H9 (cell line): ENCODE results near the gene MAP1S. TPM values are rescaled to one million over a fixed set of nuclear protein-coding genes. Genes with fewer than 3 reads are reported as not detected.
"Not testable (repeated sequence)": the region's sequence is repeated elsewhere in the genome, so short reads cannot be mapped to it uniquely, and the experiment has no call there.

ENCODE experiments used
- DNase-seq: peaks from one replicate; pipeline ENCODE4 v3.0.0-alpha.2; 2017
- H2AFZ ChIP-seq: one replicate; pipeline ENCODE4 v1.6.1; 2013; ENCODE audit warnings: mild to moderate bottlenecking, low read length, control low read depth, moderate library complexity
- H2AK5ac ChIP-seq: 2 replicates; pipeline ENCODE4 v1.6.1; 2013; ENCODE audit warnings: low read length, control low read depth, mixed read lengths; ENCODE audit not compliant: insufficient read length
- H2BK120ac ChIP-seq: one replicate; pipeline ENCODE4 v1.6.1; 2013; ENCODE audit warnings: low read depth, mild to moderate bottlenecking, low read length, control low read depth, inconsistent platforms; ENCODE audit not compliant: poor library complexity, severe bottlenecking
- H2BK12ac ChIP-seq: 2 replicates; pipeline ENCODE4 v1.6.1; 2013; ENCODE audit warnings: low read length, control low read depth, mixed read lengths, low read depth; ENCODE audit not compliant: insufficient read length
- H2BK15ac ChIP-seq: 2 replicates; pipeline ENCODE4 v1.6.1; 2013; ENCODE audit warnings: low read depth, low read length, control low read depth
- H2BK20ac ChIP-seq: one replicate; pipeline ENCODE4 v1.6.1; 2013; ENCODE audit warnings: low read depth, mild to moderate bottlenecking, low read length, control low read depth, inconsistent platforms; ENCODE audit not compliant: poor library complexity, severe bottlenecking
- H2BK5ac ChIP-seq: 2 replicates; pipeline ENCODE4 v1.6.1; 2013; ENCODE audit warnings: low read length, control low read depth, mixed read lengths; ENCODE audit not compliant: insufficient read length
- H3K14ac ChIP-seq: 2 replicates; pipeline ENCODE4 v1.6.1; 2013; ENCODE audit warnings: low read length, control low read depth; ENCODE audit not compliant: insufficient read depth
- H3K18ac ChIP-seq: 2 replicates; pipeline ENCODE4 v1.6.1; 2013; ENCODE audit warnings: low read depth, mild to moderate bottlenecking, mixed read lengths, low read length, control low read depth; ENCODE audit not compliant: insufficient read length
- H3K23ac ChIP-seq: 2 replicates; pipeline ENCODE4 v1.6.1; 2013; ENCODE audit warnings: low read length, control low read depth, mixed read lengths, low read depth; ENCODE audit not compliant: insufficient read length
- H3K23me2 ChIP-seq: 2 replicates; pipeline ENCODE4 v1.6.1; 2013; ENCODE audit warnings: low read depth, mild to moderate bottlenecking, mixed read lengths, low read length, control low read depth; ENCODE audit not compliant: insufficient read length, poor library complexity, severe bottlenecking
- H3K27ac ChIP-seq: 2 replicates; pipeline ENCODE4 v1.5.1; 2013; ENCODE audit warnings: low read length, control low read depth, mixed read lengths, low read depth; ENCODE audit not compliant: insufficient read length
- H3K27me3 ChIP-seq: 2 replicates; pipeline ENCODE4 v1.6.1; 2013; ENCODE audit warnings: low read length, control low read depth, inconsistent platforms; ENCODE audit not compliant: insufficient read depth
- H3K4ac ChIP-seq: 2 replicates; pipeline ENCODE4 v1.6.1; 2013; ENCODE audit warnings: low read depth, mild to moderate bottlenecking, control low read depth, inconsistent platforms, low read length, moderate library complexity
- H3K4me1 ChIP-seq: 2 replicates; pipeline ENCODE4 v1.6.1; 2013; ENCODE audit warnings: low read length, control low read depth, inconsistent platforms; ENCODE audit not compliant: insufficient read depth
- H3K4me2 ChIP-seq: 2 replicates; pipeline ENCODE4 v1.6.1; 2013; ENCODE audit warnings: low read length, control low read depth, mixed read lengths; ENCODE audit not compliant: insufficient read length, insufficient read depth
- H3K56ac ChIP-seq: 2 replicates; pipeline ENCODE4 v1.6.1; 2013; ENCODE audit warnings: low read depth, mild to moderate bottlenecking, mixed read lengths, low read length, control low read depth; ENCODE audit not compliant: insufficient read length
- H3K79me1 ChIP-seq: 2 replicates; pipeline ENCODE4 v1.6.1; 2013; ENCODE audit warnings: low read depth, mild to moderate bottlenecking, moderate library complexity, low read length, control low read depth, inconsistent platforms; ENCODE audit not compliant: insufficient read depth, poor library complexity, severe bottlenecking
- H3K79me2 ChIP-seq: 2 replicates; pipeline ENCODE4 v1.6.1; 2013; ENCODE audit warnings: low read length, control low read depth, inconsistent platforms; ENCODE audit not compliant: insufficient read depth
- H3K9ac ChIP-seq: 2 replicates; pipeline ENCODE4 v1.6.1; 2013; ENCODE audit warnings: low read length, control low read depth, mixed read lengths; ENCODE audit not compliant: insufficient read length; ENCODE audit errors: extremely low read depth
- H3K9me3 ChIP-seq: one replicate; pipeline ENCODE4 v1.6.1; 2013; ENCODE audit warnings: low read depth, low read length, inconsistent platforms; ENCODE audit not compliant: control insufficient read depth
- H3T11ph ChIP-seq: one replicate; pipeline ENCODE4 v1.6.1; 2013; ENCODE audit warnings: mild to moderate bottlenecking, low read length, control low read depth, inconsistent platforms
- H4K20me1 ChIP-seq: one replicate; pipeline ENCODE4 v1.6.1; 2013; ENCODE audit not compliant: control insufficient read depth, insufficient read length, insufficient read depth
- H4K5ac ChIP-seq: 2 replicates; pipeline ENCODE4 v1.6.1; 2013; ENCODE audit warnings: low read depth, mild to moderate bottlenecking, mixed read lengths, low read length, control low read depth; ENCODE audit not compliant: insufficient read length
- H4K8ac ChIP-seq: replicated peaks from 2 replicates; pipeline ENCODE4 v1.6.1; 2013; ENCODE audit warnings: low read length, control low read depth, mixed read lengths, low read depth; ENCODE audit not compliant: insufficient read length
- H4K91ac ChIP-seq: 2 replicates; pipeline ENCODE4 v1.6.1; 2013; ENCODE audit warnings: low read depth, mild to moderate bottlenecking, moderate library complexity, mixed read lengths, low read length, control low read depth; ENCODE audit not compliant: insufficient read length
- H3K27ac Mint-ChIP-seq, 3 experiments: 2 replicates in 2 of 3; 3 replicates in 1 of 3; pipeline ENCODE4 v1.8.0; 2020 to 2021; ENCODE audit warnings: mixed read lengths in 3 of 3, mild to moderate bottlenecking in 1 of 3, moderate library complexity in 1 of 3
- H3K27me3 Mint-ChIP-seq: 2 replicates; pipeline ENCODE4 v1.8.0; 2021; ENCODE audit warnings: low read depth, mild to moderate bottlenecking, moderate library complexity, mixed read lengths
- H3K36me3 Mint-ChIP-seq, 3 experiments: 2 replicates in 2 of 3; 3 replicates in 1 of 3; pipeline ENCODE4 v1.8.0; 2020 to 2021; ENCODE audit warnings: low read depth in 3 of 3, mixed read lengths in 3 of 3; ENCODE audit not compliant: insufficient read depth in 1 of 3
- H3K4me1 Mint-ChIP-seq, 2 experiments: 2 replicates each; pipeline ENCODE4 v1.8.0; 2020; ENCODE audit warnings: mixed read lengths in 2 of 2
- H3K4me3 Mint-ChIP-seq, 2 experiments: 2 replicates in 1 of 2; 3 replicates in 1 of 2; pipeline ENCODE4 v1.8.0; 2020 to 2021; ENCODE audit warnings: mild to moderate bottlenecking in 2 of 2, mixed read lengths in 2 of 2, moderate library complexity in 1 of 2
- H3K9me3 Mint-ChIP-seq, 2 experiments: 2 replicates in 1 of 2; 3 replicates in 1 of 2; pipeline ENCODE4 v1.8.0; 2020; ENCODE audit warnings: mild to moderate bottlenecking in 2 of 2, mixed read lengths in 2 of 2, moderate library complexity in 1 of 2
- WGBS: extraction: QIAGEN DNeasy Blood & Tissue Kit; methylation state at CpG from one replicate; pipeline ENCODE4 v1.1.7; 2013; ENCODE audit warnings: missing lambda C conversion rate, low lambda C conversion rate, mixed read lengths; ENCODE audit not compliant: insufficient read length; ENCODE audit errors: extremely low coverage; 5-methylcytosine and 5-hydroxymethylcytosine counted together
- total RNA-seq: library from RNA; stranded (reverse); gene quantifications from 2 replicates; pipeline ENCODE4 v1.2.1, GENCODE V29; 2021
- TF ChIP-seq, protein P1 (sequence below): fragments of 200-600 bp; sonication (generic); conservative IDR thresholded peaks from 3 replicates; pipeline ENCODE4 v1.8.0; 2021; ENCODE audit warnings: antibody characterized with exemption, mild to moderate bottlenecking

MAP1S gene
- total RNA-seq, 1 experiment from 2014 or later = 160 TPM

- H3K27ac ChIP-seq = no peak overlapping the region
- H3K56ac ChIP-seq = no peak overlapping the region
- H3K23me2 ChIP-seq = peaks cover 13% of the 10 kb centered on the region
- H3K4ac ChIP-seq = no peak overlapping the region
- no peak overlapping the region; a peak in 1 of 5 replicates for H3K4me3 Mint-ChIP-seq
- H3K9ac ChIP-seq = no peak overlapping the region
- H3K27me3 ChIP-seq = no peaks in the 10 kb centered on the region
- no peak overlapping the region for H2AFZ ChIP-seq
- no peak overlapping the region for H2BK120ac ChIP-seq
- H3K27ac Mint-ChIP-seq = peak overlapping the region in 2 of 3 experiments; percentile 20 to 32; a peak in 2 of 7 replicates
- no peak overlapping the region for H2BK15ac ChIP-seq
- peaks cover 13 to 23% of the 10 kb centered on the region in 2 experiments for H3K4me1 Mint-ChIP-seq
- no peak overlapping the region for H3K18ac ChIP-seq
- H3K4me2 ChIP-seq = no peak overlapping the region
- no peak overlapping the region for H2BK5ac ChIP-seq
- no peak overlapping the region for H3T11ph ChIP-seq
- no peaks in the 10 kb centered on the region for H3K79me1 ChIP-seq
- H3K9me3 ChIP-seq = no peaks in the 10 kb centered on the region
- H3K4me1 ChIP-seq = no peaks in the 10 kb centered on the region
- no peak overlapping the region for H2BK20ac ChIP-seq
- peaks cover 2% of the 10 kb centered on the region for H4K20me1 ChIP-seq
- DNase-seq = no peak
- H3K36me3 Mint-ChIP-seq = peaks cover 2 to 8% (median 8%) of the 10 kb centered on the region in 3 experiments; a peak in 6 of 7 replicates
- TF ChIP-seq, protein P1, sequence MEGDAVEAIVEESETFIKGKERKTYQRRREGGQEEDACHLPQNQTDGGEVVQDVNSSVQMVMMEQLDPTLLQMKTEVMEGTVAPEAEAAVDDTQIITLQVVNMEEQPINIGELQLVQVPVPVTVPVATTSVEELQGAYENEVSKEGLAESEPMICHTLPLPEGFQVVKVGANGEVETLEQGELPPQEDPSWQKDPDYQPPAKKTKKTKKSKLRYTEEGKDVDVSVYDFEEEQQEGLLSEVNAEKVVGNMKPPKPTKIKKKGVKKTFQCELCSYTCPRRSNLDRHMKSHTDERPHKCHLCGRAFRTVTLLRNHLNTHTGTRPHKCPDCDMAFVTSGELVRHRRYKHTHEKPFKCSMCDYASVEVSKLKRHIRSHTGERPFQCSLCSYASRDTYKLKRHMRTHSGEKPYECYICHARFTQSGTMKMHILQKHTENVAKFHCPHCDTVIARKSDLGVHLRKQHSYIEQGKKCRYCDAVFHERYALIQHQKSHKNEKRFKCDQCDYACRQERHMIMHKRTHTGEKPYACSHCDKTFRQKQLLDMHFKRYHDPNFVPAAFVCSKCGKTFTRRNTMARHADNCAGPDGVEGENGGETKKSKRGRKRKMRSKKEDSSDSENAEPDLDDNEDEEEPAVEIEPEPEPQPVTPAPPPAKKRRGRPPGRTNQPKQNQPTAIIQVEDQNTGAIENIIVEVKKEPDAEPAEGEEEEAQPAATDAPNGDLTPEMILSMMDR = no peak
- H3K14ac ChIP-seq = no peak overlapping the region
- peaks cover 0 to 2% of the 10 kb centered on the region in 2 experiments; a peak in 1 of 5 replicates for H3K9me3 Mint-ChIP-seq
- H3K23ac ChIP-seq = no peak overlapping the region
- WGBS = no CpG with 5 or more reads among the region's 27 CpGs
- H3K79me2 ChIP-seq = no peaks in the 10 kb centered on the region
- H3K27me3 Mint-ChIP-seq = 0 out of 2 replicates have a peak, but pooled peaks cover 2% of the 10 kb centered on the region
- no peak overlapping the region for H4K5ac ChIP-seq
- H4K91ac ChIP-seq = no peak overlapping the region
- H2BK12ac ChIP-seq = no peak overlapping the region
- H2AK5ac ChIP-seq = no peak overlapping the region
- H4K8ac ChIP-seq = no peak overlapping the region
These were observed 56.9 kb downstream of the MAP1S start for GRCh38 chr19:17775991-17776803.

- not testable (repeated sequence) for H3K9ac ChIP-seq, H3K27me3 ChIP-seq, H3K79me1 ChIP-seq, H3K4ac ChIP-seq, H3K9me3 ChIP-seq, H3T11ph ChIP-seq, H3K27ac ChIP-seq, H3K18ac ChIP-seq, H2AFZ ChIP-seq, H3K9me3 Mint-ChIP-seq, H3K79me2 ChIP-seq, H3K23ac ChIP-seq, H3K56ac ChIP-seq, H2BK120ac ChIP-seq, H2AK5ac ChIP-seq, H2BK5ac ChIP-seq, H2BK20ac ChIP-seq, H4K5ac ChIP-seq, H3K27me3 Mint-ChIP-seq, H4K20me1 ChIP-seq, H3K36me3 Mint-ChIP-seq, H2BK15ac ChIP-seq, H3K4me1 ChIP-seq, H3K14ac ChIP-seq, DNase-seq, H2BK12ac ChIP-seq, H4K91ac ChIP-seq, H4K8ac ChIP-seq, H3K4me2 ChIP-seq
- peak overlapping the region in 1 of 3 experiments; percentile 18; a peak in 1 of 7 replicates for H3K27ac Mint-ChIP-seq
- WGBS = no CpG with 5 or more reads among the region's 10 CpGs
- H3K4me1 Mint-ChIP-seq = peaks cover 13 to 23% of the 10 kb centered on the region in 2 experiments
- peak overlapping the region; percentile 64 to 84; a peak in 4 of 5 replicates for H3K4me3 Mint-ChIP-seq
- H3K23me2 ChIP-seq = peaks cover 13% of the 10 kb centered on the region
These were observed 58.6 kb downstream of the MAP1S start for GRCh38 chr19:17777840-17778239.
